HG03442 (cell line): Measurements from ENCODE around the gene HOXD8.

Source experiments
- ATAC-seq: cut with Tn5 transposase; IDR thresholded peaks from one replicate; pipeline ENCODE4 v1.9.1; 2021; ENCODE audit warnings: mild to moderate bottlenecking, moderate library complexity; ENCODE audit not compliant: unreplicated experiment

The HOXD8 gene

DNA sequence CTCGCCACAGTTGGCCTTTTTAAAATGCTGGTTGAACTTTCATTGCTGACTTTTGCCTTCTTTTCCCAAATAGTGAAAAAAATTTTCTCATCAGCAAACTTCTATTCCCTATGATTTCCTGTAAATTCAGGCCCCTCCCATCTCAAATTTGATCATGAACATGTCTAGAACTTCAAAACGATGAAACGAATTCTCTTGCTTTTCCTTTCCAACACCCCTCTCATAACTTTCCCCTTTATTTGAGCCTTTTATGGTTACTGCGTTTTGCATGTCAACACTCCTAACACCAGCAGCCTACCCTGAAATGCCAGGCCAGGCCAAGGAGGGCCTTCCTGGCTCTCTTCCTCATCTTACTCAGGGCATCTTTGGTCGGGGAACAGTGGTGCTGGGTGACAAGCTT lies 38.6 kb upstream of the HOXD8 start:
- no peak for ATAC-seq

DNA sequence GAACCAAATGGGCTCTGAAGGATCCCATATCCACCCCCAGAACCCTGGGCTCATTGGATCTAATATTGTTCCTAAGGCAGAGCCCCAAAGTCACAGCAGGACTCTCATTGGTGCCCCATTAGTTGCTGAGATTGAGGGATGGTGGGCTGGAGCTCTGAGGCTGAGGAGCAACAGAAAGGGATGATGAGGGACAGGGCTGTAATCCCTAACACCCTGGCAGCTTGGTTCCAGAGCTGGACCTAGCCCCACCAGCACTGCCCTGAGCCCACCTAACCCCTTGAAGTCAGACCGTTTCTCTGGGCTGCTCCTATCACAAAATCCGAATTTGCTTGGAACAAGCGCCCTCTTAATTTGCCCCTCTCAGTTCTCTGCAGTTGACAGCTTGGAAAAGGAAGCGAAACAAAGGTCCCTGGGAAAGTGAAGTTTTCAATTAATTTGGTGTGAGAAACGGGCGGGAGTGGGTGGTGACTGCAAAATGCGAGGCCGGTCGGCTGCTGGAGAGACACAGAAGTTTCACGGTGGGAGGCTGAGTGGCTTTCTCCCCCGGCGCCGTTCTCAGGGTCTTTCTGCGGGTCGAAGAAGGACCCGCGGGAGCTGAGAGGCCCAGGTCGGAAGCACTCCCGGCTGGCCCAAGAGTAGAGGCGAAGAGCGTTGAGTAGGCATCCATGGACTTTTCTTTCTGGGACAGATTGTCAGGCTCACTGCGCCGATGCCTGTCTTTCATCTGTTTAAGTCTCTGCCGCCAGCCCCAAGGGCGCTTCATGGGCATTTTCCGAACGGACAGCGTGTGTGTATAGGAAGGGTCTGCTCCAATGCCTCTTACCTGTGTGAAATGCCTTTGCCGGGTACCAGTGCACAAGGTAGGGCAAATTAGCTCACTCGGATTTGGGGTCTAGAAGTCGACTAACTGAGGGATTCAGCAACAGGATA lies 37.9 kb upstream of the HOXD8 start:
- ATAC-seq = no peak

DNA sequence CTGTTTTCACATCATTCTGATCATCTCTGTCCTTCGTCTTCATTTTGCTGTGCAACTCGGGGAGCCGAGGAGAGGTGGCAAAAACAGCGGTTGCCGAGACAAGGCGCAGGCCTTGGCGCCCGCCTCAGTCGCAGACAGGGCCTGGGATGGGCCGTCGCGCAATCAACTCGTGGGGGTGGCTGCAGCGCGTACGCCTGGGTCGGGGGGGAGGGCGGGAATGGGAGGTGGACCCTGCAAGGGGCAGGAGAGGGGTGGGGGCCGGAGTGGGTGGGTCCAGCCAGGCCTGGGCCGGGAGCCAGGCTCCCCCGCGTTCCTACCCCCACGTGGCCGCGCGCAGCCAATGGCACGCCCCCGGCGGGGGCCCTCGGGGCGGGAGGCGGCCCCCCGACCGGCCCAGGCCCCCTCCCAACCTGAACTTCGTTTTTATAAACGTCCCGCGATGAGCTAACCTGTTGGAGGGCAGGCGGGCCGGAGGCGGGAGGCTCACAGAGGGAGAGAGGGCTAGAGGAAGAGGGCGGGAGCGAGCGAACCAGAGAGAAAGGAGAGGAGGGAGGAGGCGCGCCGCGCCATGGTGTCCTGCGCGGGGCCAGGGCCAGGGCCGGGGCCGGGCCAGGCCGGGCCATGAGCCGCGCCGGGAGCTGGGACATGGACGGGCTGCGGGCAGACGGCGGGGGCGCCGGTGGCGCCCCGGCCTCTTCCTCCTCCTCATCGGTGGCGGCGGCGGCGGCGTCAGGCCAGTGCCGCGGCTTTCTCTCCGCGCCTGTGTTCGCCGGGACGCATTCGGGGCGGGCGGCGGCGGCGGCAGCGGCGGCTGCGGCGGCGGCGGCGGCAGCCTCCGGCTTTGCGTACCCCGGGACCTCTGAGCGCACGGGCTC lies 37.0 kb upstream of the HOXD8 start, which contains the start of gene HOXD13:
Gene HOXD13, plus strand, starts transcription at position 452 of the 875 bp plus-strand sequence. Its CDS starts 170 bp downstream, at position 622.
- no peak for ATAC-seq

DNA sequence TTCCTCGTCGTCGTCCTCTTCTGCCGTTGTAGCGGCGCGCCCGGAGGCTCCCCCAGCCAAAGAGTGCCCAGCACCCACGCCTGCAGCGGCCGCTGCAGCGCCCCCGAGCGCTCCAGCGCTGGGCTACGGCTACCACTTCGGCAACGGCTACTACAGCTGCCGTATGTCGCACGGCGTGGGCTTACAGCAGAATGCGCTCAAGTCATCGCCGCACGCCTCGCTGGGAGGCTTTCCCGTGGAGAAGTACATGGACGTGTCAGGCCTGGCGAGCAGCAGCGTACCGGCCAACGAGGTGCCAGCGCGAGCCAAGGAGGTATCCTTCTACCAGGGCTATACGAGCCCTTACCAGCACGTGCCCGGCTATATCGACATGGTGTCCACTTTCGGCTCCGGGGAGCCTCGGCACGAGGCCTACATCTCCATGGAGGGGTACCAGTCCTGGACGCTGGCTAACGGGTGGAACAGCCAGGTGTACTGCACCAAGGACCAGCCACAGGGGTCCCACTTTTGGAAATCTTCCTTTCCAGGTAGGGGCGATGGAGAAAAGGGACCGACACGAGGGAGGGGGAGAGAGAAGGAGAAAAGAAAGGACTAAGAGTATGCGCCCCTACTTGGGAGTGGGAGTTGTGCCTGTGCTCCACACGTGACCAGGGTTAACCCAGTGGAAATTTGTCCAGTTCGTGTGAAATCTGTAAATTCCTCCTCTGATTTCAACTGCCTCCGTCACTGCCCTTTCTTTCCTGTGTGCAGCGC lies 36.2 kb upstream of the HOXD8 start:
- no peak for ATAC-seq

DNA sequence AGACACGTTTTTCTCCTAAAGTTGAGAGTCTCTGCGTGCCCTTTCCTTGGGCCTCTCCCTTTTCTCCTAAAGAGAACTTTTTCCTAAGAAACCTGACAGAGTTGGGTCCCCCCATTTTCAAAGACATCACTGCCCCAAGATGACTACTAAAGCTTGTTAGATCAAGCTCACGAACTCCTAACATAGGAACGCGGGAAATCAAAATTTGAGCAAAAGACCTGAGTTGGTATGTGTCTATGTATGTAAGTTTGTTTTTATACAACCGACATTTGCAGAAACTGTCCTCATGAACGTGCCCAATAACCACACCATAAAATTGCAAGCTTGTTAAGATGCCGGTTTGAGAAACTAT lies 35.6 kb upstream of the HOXD8 start:
- ATAC-seq = no peak

DNA sequence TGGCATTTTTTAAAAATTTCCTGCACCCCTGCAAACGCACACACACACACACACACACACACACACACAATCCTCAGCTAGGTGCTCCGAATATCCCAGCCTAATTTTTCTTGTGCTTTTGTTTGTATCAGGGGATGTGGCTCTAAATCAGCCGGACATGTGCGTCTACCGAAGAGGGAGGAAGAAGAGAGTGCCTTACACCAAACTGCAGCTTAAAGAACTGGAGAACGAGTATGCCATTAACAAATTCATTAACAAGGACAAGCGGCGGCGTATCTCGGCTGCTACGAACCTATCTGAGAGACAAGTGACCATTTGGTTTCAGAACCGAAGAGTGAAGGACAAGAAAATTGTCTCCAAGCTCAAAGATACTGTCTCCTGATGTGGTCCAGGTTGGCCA lies 35.2 kb upstream of the HOXD8 start:
- no peak for ATAC-seq

DNA sequence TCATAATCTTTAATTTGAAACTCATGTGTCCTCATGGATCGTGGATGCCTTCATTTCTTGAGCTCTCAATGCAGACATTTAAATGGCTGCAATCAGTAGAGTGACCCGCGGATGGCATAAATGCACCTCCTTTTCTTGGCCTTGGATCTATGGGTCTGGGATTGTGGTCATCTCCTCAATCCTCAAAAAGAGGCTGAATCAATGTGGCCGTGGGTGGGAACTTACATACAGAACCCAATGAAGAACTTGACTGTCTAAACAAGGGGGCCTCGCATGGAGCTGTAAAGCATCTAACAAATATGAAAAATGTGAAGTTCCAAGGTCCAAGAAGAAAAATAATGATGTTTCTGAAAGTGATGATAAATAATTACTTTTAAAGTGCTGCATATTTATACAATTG lies 34.1 kb upstream of the HOXD8 start:
- ATAC-seq = no peak

DNA sequence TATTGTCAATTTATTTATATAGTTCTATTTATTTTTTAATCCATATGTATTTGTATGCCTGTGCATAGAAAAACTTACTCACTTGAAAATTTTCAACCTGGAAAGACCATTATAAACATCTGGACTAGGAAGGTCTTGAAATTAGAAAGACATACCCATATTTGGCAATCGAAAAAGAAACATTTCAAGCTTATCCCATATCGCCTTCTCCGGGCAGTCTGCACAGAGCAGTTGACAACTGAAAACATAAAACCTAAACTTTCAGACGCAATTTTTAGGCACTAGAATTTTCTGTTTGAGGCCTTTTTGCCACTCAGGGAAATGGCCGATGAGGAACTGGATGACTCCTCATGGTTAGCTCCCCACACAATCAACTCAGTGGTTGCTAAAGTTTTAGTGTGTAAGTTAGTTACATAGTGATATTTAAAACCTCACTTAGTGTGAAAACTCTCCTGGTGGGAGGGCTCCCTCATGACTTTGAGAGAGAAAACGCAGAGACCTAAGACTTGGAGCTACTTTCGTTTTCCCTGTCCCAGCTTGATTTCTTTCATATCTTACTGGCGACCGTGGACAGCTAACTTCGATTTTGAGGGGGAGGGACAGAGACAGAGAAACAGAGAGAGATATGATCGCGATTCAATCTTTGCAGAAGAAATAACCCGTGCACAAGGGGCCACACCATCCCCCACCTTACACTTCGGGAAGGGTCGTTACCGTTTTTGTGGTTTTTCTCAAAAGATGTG lies 33.1 kb upstream of the HOXD8 start:
- no peak for ATAC-seq

DNA sequence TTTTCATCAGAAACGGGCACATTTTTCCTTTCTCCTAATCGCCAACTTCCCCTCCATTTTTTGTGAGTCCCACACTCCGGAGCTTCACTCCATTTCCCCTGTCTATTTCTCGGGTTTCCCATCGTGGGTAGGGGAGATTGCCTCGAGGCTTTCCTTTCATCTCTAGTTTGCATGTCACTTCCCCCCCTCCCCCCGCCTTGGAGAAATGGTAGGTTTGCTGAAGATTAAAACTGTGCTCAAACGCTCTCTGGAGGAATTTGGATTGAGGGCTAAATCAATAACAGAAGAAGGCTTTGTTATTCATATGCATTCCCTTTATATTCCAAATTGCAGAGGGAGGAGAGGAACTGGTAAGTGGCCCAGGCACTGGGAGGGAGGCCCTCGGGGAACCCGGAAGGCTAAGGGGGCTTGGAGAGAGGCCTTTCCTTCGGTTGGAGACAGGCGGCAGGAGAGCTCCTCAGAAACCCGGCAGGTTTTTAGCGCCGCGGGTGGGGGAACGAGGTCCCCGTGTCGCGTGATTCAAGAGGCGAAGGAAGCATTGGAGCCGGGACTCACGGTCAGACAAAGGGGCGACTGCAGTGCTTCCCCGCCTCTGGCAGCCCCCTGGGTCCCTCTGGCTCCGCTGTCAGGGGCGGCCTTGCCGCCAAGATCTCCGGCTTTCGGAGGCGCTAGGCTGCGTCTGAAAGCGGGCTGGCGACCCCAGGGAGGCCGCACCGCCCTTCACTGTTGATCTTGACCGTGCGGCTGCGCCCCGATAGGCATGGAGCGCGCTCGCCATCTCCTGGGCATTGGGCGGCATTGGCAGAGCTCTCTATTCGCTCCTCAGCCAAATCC lies 32.3 kb upstream of the HOXD8 start:
- ATAC-seq = peak; percentile 85

DNA sequence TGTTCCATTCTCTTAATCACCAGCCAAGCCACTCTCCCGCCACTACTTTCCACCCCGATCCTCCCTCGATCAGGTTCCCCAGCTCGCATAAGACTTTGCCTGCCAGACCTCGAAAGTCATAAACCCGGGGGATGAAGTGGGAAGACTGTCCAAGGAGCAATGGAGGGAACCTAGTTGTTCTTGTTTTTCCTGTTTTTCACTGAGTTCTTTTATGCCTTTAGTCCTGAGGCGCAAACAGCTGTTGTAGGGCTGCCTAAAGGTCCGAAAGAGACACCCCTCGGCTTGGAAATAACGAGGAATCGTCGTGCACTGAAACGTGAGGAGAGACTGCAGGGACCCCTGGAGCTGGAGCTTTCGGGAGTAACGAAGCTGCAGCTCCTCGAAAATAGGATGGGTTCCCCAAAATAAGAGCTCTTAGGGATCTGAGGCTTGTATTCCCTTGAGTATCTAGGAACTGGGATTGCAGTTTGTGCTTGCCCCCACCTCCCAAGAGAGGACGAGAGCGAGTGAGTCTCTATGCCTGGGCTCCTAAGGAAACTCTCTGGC lies 31.6 kb upstream of the HOXD8 start:
- ATAC-seq = no peak

DNA sequence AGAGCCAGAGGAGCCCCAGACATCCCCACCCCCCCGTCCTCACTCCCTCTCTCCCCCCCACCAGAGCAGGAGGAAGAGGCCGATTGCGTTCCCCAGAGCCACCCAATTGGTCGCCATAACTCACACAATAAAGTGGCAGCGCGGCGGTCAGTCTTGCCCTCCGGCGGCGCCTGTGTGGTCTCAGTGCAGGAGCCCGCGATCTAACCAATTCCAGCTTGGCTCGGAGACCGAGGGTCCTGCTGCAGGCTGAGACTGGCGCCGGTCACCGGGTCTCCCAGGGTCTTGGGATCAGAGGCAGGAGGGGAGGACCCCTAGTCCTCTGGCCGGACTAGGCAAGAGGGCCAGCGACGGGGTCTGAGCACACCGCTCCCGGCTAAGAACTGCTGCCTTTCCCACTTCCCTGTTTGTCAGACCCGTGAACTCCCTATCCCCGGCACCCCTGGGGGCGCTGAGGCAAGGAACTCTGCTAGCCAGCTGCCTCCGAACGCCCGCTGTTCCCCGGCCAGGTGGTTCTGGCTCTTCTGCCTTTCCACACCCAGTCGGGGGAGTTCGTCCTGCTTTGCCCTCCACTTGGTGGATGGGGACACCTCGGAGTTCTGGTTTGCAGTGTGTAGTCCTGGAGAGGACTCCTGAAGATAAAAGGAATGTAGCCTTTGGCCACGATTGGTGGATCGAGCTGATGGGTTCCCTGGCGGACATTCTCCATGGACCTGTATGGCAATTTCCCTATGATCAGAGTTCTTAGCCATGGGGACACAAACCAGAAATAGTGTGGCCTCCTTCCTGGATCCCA lies 30.9 kb upstream of the HOXD8 start:
- ATAC-seq = no peak

DNA sequence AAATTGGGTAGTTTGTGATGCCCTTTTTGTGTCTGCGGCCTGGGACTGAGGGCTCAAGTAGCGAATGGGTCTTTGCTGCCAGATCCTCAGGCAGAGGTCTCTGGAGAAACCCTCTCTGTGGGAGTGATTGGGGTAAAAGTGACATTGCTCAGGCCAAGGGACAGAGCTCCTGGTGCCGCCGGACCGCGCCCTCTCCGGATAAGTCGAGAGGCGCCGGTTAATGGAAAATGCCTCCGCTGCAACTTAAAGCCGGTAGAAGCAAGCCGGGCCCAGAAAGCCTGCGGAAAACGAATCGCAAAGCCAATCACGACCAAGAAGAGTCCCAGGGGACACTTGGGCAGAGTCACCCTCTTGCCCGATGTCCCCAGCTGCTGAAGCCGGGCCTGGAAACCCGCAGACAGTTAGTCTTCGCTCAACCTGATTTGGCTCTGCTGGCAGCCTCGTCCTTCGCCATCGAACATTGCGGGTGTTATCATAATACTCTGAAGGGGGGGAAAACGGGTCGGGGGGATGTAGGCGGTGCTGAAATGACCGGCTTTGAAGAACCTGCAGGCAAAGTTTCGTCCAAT lies 30.3 kb upstream of the HOXD8 start:
- no peak for ATAC-seq

DNA sequence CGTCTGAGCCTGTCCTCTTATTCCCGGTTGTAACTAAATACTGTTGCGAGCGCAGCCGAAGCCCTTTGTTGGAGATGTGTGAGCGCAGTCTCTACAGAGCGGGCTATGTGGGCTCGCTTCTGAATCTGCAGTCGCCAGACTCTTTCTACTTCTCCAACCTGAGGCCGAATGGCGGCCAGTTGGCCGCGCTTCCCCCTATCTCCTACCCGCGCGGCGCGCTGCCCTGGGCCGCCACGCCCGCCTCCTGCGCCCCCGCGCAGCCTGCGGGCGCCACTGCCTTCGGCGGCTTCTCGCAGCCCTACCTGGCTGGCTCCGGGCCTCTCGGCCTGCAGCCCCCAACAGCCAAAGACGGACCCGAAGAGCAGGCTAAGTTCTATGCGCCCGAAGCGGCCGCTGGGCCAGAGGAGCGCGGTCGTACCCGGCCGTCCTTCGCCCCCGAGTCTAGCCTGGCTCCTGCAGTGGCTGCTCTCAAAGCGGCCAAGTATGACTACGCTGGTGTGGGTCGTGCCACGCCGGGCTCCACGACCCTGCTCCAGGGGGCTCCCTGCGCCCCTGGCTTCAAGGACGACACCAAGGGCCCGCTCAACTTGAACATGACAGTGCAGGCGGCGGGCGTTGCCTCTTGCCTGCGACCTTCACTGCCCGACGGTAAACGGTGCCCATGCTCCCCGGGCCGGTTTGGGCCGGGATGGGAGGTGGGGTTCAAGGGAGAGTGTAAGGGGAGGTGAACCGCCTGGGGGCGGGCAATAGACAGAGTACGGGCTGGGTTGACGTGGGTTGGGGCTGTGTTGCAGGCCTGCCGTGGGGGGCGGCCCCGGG lies 29.6 kb upstream of the HOXD8 start, which contains the start of gene HOXD12:
Gene HOXD12, plus strand, starts transcription at position 68 of the 819 bp plus-strand sequence. Its CDS starts 7 bp downstream, at position 75.
- no peak for ATAC-seq

DNA sequence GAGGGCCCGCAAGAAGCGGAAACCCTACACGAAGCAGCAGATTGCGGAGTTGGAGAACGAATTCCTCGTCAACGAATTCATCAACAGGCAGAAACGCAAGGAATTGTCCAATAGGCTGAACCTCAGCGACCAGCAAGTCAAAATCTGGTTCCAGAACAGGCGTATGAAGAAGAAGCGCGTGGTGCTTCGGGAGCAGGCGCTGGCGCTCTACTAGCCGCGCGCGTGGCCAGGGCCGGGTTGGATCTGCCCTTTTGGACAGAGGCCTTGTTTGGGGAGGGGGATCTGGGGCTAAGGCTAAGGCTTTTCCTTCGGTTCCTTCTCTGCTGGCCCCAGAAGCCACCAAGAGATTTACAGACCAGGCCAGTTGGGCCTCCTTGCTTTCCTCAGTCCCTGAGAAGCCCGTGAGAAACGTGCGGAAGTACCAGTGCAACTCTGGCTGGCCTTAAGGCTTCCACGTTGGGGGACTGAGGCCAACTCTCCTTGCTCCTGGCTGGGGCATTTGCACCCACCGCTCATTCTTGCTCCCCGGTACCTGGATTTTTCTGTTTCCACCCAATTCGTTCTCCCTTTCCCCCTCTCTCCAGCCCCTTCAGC lies 28.9 kb upstream of the HOXD8 start:
- no peak for ATAC-seq

DNA sequence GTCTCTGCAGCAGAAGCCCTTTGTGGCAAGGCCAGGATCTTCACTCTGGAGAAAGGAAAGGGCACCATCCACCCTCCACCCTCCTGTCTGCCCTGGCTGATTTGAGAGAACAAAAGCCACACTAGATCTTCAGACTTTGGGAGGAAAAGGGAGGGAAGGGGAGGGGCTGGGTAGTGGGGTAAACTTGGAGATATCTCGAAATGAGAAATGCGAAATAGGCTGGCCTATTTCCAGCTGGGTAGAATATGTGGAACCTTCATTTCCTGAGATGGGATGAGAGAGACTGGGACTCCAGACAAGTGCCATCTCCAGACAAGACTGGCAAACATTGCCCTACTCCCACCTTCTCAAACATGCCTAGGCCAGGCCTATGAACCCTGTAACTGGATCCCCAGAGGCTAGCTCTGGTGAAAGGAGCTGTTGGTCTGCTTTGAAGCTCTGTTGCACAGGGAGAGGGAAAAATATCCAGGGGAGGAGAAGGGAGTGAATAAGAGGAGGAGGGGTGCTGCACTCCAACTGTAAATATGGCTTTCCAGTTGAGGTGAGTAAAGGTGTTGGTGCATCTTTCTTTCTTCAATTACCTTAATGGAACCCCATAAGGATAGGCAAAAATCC lies 28.2 kb upstream of the HOXD8 start:
- ATAC-seq = no peak

DNA sequence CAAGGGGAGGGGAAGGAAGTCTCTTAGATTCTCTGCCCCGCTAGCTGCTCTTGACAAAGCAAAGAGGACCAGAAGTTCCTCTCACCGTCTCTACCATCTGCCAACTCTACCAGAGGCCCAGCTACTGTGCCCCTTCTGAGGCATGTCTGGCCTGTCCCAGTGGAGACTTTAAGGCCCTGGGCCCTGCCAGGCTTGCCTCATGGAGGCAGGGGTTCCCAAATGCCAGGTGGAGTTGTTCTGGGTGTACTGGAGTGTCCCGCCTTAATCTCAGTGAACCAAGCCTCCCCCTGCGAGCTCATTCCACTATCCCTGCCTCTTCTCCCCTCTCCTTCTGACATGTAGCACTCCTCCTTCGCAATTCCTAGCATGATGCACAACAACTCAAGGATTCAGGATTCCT lies 27.7 kb upstream of the HOXD8 start:
- ATAC-seq = no peak
